ENCODE results near the gene HIPK3. TPM values are rescaled to one million over a fixed set of nuclear protein-coding genes. Genes with fewer than 3 reads are reported as not detected.

HIPK3 gene
- total and polyA plus RNA-seq, 10 of the 15 experiments (the other 5 are each of a cell fraction or from before 2014, with no cell fraction given): 3.4 to 26.5 (median 13.6) TPM

DNA sequence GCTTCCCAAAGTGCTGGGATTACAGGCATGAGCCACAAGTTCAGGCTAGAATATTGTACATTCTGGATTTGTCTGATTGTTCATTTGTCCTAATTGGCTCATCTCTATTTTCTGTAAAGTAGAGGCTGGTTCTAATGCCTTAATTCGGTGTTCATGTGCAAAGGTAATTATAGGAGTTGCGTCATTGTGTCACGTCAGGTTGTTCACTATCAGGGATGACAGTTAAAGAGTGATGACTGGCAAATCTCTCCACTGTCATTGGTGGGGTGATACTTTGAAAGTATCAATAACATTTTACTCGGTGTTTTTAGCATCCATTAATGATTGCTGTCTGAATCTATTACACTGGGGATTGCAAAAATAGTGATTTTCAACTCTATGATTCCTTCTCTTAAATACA is 103.5 kb downstream of the HIPK3 start:
- H3K79me2 ChIP-seq (ENCODE audit: control insufficient read depth, insufficient read depth, low read length): no peaks in the 10 kb centered on the region
- DNase-seq (ENCODE audit: low read depth, low spot score): no peak
- no TSS peak for BruUV-seq (replicated peaks)
- no peak overlapping the region for H3K27ac ChIP-seq (ENCODE audit: control insufficient read depth, insufficient read depth)
- no peak overlapping the region for H2AFZ ChIP-seq (ENCODE audit: control insufficient read depth, low read depth, low read length)
- no peak for FAIRE-seq
- CTCF ChIA-PET: interaction anchor here (1.1 to 9.8 kb wide), 4 partner anchors 199 to 381 kb away, joined by 3 to 83 read pairs (median 4); partner anchors contain the start of gene CSTF3
- no peaks in the 10 kb centered on the region for H3K9me3 ChIP-seq (replicated peaks; ENCODE audit: control insufficient read depth, insufficient read depth, low read length)
- ATAC-seq: no peak
- SMC1A ChIA-PET (ENCODE audit: uncharacterized antibody, unreplicated experiment): interaction anchor here (0.6 to 6.2 kb wide), 8 partner anchors 13 to 1268 kb away, joined by 3 to 41 read pairs (median 4); no protein-coding TSS in a partner anchor
- POLR2A ChIA-PET: interaction anchor here (0.6 kb wide), 2 partner anchors 324 to 334 kb away, joined by 4 to 6 read pairs; no protein-coding TSS in a partner anchor
- H3K4me2 ChIP-seq (ENCODE audit: control insufficient read depth, insufficient read depth): no peak overlapping the region
- no peaks in the 10 kb centered on the region for H3K4me1 ChIP-seq (ENCODE audit: control insufficient read depth, insufficient read depth, low read length)
- H3K36me3 ChIP-seq (ENCODE audit: control insufficient read depth in 2 of 2, insufficient read depth in 2 of 2, low read length in 1 of 2): no peaks in the 10 kb centered on the region
- intact Hi-C loops (cut with micrococcal nuclease; ENCODE audit: unreplicated experiment) (loop anchor here (2.0 to 10.0 kb wide), 3 partner anchors 114 to 468 kb away; no protein-coding TSS in a partner anchor), in situ Hi-C loops (cut with MboI) (loop anchor here (5.0 to 10.0 kb wide), 2 partner anchors 327 to 464 kb away; no protein-coding TSS in a partner anchor)
- RAD21 ChIA-PET (ENCODE audit: unreplicated experiment): interaction anchor here (1.2 to 6.4 kb wide), 4 partner anchors 326 to 382 kb away, joined by 6 to 50 read pairs (median 12); no protein-coding TSS in a partner anchor
- H3K27me3 ChIP-seq (replicated peaks in 1 of 2; ENCODE audit: control insufficient read depth in 2 of 2, insufficient read depth in 2 of 2, low read length in 1 of 2): no peaks in the 10 kb centered on the region
- no peak overlapping the region for H3K4me3 ChIP-seq
- no peak overlapping the region for H3K9ac ChIP-seq (ENCODE audit: control insufficient read depth, insufficient read depth, low read length)
- no peaks in the 10 kb centered on the region for H4K20me1 ChIP-seq (ENCODE audit: control insufficient read depth, insufficient read depth)
- WGBS (ENCODE audit: insufficient coverage, insufficient replicate concordance, low lambda C conversion rate, missing lambda C conversion rate): 74% methylated on average over 4 of the region's 4 CpGs
- no peak for TF ChIP-seq HCFC1 (IDR thresholded peaks at IDR 0.05; ENCODE audit: low read length)
- TF ChIP-seq, protein P1, sequence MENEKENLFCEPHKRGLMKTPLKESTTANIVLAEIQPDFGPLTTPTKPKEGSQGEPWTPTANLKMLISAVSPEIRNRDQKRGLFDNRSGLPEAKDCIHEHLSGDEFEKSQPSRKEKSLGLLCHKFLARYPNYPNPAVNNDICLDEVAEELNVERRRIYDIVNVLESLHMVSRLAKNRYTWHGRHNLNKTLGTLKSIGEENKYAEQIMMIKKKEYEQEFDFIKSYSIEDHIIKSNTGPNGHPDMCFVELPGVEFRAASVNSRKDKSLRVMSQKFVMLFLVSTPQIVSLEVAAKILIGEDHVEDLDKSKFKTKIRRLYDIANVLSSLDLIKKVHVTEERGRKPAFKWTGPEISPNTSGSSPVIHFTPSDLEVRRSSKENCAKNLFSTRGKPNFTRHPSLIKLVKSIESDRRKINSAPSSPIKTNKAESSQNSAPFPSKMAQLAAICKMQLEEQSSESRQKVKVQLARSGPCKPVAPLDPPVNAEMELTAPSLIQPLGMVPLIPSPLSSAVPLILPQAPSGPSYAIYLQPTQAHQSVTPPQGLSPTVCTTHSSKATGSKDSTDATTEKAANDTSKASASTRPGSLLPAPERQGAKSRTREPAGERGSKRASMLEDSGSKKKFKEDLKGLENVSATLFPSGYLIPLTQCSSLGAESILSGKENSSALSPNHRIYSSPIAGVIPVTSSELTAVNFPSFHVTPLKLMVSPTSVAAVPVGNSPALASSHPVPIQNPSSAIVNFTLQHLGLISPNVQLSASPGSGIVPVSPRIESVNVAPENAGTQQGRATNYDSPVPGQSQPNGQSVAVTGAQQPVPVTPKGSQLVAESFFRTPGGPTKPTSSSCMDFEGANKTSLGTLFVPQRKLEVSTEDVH (IDR thresholded peaks at IDR 0.05; ENCODE audit: low read depth, partially characterized antibody): no peak
- no peak for TF ChIP-seq POLR2AphosphoS5 (IDR thresholded peaks at IDR 0.05; ENCODE audit: low read length)
- TF ChIP-seq, protein P2, sequence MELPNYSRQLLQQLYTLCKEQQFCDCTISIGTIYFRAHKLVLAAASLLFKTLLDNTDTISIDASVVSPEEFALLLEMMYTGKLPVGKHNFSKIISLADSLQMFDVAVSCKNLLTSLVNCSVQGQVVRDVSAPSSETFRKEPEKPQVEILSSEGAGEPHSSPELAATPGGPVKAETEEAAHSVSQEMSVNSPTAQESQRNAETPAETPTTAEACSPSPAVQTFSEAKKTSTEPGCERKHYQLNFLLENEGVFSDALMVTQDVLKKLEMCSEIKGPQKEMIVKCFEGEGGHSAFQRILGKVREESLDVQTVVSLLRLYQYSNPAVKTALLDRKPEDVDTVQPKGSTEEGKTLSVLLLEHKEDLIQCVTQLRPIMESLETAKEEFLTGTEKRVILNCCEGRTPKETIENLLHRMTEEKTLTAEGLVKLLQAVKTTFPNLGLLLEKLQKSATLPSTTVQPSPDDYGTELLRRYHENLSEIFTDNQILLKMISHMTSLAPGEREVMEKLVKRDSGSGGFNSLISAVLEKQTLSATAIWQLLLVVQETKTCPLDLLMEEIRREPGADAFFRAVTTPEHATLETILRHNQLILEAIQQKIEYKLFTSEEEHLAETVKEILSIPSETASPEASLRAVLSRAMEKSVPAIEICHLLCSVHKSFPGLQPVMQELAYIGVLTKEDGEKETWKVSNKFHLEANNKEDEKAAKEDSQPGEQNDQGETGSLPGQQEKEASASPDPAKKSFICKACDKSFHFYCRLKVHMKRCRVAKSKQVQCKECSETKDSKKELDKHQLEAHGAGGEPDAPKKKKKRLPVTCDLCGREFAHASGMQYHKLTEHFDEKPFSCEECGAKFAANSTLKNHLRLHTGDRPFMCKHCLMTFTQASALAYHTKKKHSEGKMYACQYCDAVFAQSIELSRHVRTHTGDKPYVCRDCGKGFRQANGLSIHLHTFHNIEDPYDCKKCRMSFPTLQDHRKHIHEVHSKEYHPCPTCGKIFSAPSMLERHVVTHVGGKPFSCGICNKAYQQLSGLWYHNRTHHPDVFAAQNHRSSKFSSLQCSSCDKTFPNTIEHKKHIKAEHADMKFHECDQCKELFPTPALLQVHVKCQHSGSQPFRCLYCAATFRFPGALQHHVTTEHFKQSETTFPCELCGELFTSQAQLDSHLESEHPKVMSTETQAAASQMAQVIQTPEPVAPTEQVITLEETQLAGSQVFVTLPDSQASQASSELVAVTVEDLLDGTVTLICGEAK (IDR thresholded peaks at IDR 0.05; ENCODE audit: borderline replicate concordance): no peak
- no peak for TF ChIP-seq CHD2 (IDR thresholded peaks at IDR 0.05; ENCODE audit: borderline replicate concordance, low read depth, low read length)
- no peak for TF ChIP-seq HDAC2 (IDR thresholded peaks at IDR 0.05)
- no peak for TF ChIP-seq JUNB (IDR thresholded peaks at IDR 0.05)
- TF ChIP-seq SMARCA5 (IDR thresholded peaks at IDR 0.05): no peak
- TF ChIP-seq ATF2 (IDR thresholded peaks at IDR 0.05; ENCODE audit: low read length): no peak
- no peak for TF ChIP-seq KLF5 (IDR thresholded peaks at IDR 0.05; ENCODE audit: partially characterized antibody)
- no peak for TF ChIP-seq NR2F1 (conservative IDR thresholded peaks at IDR 0.05)
- no peak for TF ChIP-seq SMAD1 (IDR thresholded peaks at IDR 0.05; ENCODE audit: low read depth, partially characterized antibody)
- TF ChIP-seq ELK1 (IDR thresholded peaks at IDR 0.05; ENCODE audit: low read depth, low read length): no peak
- no peak for TF ChIP-seq ESRRA (IDR thresholded peaks at IDR 0.05; ENCODE audit: low read length)
- TF ChIP-seq SP1 (IDR thresholded peaks at IDR 0.05; ENCODE audit: low read depth, low read length): no peak
- no peak for TF ChIP-seq SREBF1 (IDR thresholded peaks at IDR 0.05; ENCODE audit: low read length)
- no peak for TF ChIP-seq SIN3A (IDR thresholded peaks at IDR 0.05; ENCODE audit: low read depth, low read length)
